GM12801 (cell line): ENCODE results near the gene CDKL5.

Source experiments
- CTCF ChIP-seq: IDR thresholded peaks from one replicate; pipeline ENCODE4 v1.5.1; 2011; ENCODE audit warnings: control low read depth; ENCODE audit not compliant: insufficient read length; ENCODE audit errors: extremely low read depth

CDKL5 gene

GRCh38 chrX:18425199-18426003, at the start of gene CDKL5:
TSS of gene CDKL5 (plus strand) at chrX:18425608. CDS start at chrX:18507097, 81,489 bp downstream.
- no peak for TF ChIP-seq CTCF

GRCh38 chrX:18377796-18378195, 47.6 kb upstream of the CDKL5 start:
- no peak for TF ChIP-seq CTCF

GRCh38 chrX:18389966-18390365, 35.4 kb upstream of the CDKL5 start:
- no peak for TF ChIP-seq CTCF

GRCh38 chrX:18390941-18391538, 34.4 kb upstream of the CDKL5 start:
- no peak for TF ChIP-seq CTCF

DNA sequence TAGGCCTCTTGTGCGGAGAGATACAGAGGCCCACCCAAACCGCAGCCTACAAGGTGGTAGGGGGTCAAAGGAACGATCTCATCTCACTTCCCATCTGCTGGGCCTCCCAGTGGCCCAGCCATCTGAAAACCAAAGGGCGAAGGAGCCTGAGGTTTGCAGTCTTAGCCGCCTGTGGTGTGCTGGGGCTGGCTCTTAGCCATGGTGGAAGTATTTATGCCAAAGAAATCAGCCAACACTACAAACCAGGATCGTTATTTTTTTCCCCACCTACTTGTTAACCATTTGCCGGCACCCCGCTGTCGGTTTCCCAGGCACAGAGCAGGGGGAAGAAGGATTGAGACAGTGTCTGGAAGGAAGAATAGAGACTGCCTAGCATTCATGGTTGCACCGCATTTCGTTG, 30.9 kb upstream of the CDKL5 start:
- no peak for TF ChIP-seq CTCF

- no peak for TF ChIP-seq CTCF
Measured at GRCh38 chrX:18401848-18402213, 23.6 kb upstream of the CDKL5 start.

DNA sequence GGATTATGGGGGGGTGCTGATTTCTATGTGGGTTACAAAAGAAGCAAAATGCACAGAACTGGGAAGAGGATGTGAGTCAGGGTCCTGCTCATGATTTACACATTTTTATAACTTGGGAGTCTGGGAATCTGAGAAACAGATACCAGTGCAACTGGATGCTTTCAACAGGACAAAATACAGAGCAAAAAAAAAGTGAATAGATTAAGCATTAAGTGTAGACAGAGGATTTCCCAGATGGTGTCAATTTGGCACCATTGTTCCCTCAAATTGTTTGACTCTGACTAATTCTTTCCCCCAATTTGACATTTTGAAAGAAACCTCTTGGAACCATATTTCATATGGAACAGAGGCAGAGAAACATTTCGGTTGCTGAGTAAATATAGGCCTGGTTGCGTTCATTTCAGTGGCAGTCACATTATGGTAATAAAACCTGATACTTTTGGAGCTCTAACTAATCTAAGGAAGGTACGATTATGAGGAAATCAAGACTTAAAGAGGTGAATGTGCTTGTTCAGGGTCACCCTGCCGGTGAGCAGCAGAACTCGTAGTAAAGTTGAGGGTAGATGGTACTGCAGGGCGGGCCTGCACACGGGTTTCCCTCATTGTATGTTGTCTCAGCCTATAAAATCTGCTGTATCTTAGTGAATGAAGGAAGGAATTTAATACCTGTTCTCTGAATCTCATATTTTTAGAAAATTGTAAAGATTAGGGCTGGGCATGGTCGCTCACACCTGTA, 18.7 kb upstream of the CDKL5 start:
- TF ChIP-seq CTCF, result no peak
